ENCODE data around the gene EP300.
A peak's percentile ranks its signal among the peaks of the same experiment; 100 is the strongest.
"Not testable (repeated sequence)": the region's sequence is repeated elsewhere in the genome, so short reads cannot be mapped to it uniquely, and the experiment has no call there.

EP300 gene

GRCh38 chr22:41091132-41092022, 1.0 kb upstream of the EP300 start:
- peak overlapping the region; percentile 77 for H3K4me3 ChIP-seq (ENCODE audit: low read depth, low read length)
- no peaks in the 10 kb centered on the region for H3K27me3 ChIP-seq (ENCODE audit: control insufficient read depth, insufficient read depth, low read length)
- peaks cover 9% of the 10 kb centered on the region for H3K4me1 ChIP-seq (ENCODE audit: control insufficient read depth, insufficient read depth, low read length)
- H3K9ac ChIP-seq (ENCODE audit: low read depth, low read length): peak overlapping the region; percentile 95
- no peaks in the 10 kb centered on the region for H3K36me3 ChIP-seq (ENCODE audit: control insufficient read depth, insufficient read depth, low read length)
- H3K9me3 ChIP-seq (ENCODE audit: control insufficient read depth, insufficient read depth, low read length): no peaks in the 10 kb centered on the region

DNA sequence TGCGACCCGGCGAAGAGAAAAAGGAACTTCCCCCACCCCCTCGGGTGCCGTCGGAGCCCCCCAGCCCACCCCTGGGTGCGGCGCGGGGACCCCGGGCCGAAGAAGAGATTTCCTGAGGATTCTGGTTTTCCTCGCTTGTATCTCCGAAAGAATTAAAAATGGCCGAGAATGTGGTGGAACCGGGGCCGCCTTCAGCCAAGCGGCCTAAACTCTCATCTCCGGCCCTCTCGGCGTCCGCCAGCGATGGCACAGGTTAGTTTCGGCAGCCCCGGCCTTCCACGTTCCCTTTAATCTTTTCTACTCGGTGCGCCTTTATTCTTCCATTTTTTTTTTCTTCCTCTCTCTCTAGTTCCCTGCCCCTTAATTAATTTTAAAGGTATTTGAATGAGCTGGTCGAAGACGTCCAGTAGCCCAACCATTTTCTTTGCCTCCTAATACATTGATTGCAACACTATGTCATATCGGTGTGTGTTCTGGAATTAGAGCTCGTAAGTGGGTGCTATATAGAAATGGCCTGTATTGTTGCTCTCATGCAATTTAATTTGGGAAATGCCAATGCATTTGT, 537 bp downstream of the EP300 start:
- H3K36me3 ChIP-seq (ENCODE audit: control insufficient read depth, insufficient read depth, low read length): no peaks in the 10 kb centered on the region
- H3K4me3 ChIP-seq (ENCODE audit: low read depth, low read length): peak overlapping the region; percentile 69
- peaks cover 9% of the 10 kb centered on the region for H3K4me1 ChIP-seq (ENCODE audit: control insufficient read depth, insufficient read depth, low read length)
- H3K9me3 ChIP-seq (ENCODE audit: control insufficient read depth, insufficient read depth, low read length): no peaks in the 10 kb centered on the region
- no peaks in the 10 kb centered on the region for H3K27me3 ChIP-seq (ENCODE audit: control insufficient read depth, insufficient read depth, low read length)
- peak overlapping the region; percentile 92 for H3K9ac ChIP-seq (ENCODE audit: low read depth, low read length)

DNA sequence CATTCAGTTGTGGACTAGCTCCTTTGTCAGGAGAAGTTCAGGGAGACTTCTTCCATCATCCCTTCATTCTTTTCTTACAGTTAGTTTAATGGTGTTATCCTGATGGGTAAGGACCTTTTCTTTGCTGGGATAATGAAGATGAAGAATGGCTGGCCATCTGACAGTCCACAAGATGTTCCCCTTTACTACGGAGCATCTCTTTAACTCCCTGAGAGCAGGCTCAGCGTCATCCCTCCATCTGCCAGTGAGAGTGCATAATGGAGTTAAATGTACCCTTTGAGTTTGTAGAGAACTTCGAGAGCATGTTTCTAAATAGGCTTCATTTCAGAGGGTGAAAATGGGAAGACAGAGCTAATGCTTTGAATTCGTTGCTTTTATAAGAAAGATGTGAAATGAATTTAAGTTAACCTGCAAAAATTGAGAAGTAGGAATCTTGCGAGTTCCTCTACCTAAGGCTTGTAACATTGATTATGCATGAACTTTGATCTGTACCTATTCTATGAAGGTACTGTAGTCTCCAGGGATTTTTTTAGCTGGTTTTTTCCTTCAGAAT, 1.7 kb downstream of the EP300 start:
- H3K4me3 ChIP-seq (ENCODE audit: low read depth, low read length): peak overlapping the region; percentile 69
- H3K36me3 ChIP-seq (ENCODE audit: control insufficient read depth, insufficient read depth, low read length): no peaks in the 10 kb centered on the region
- H3K4me1 ChIP-seq (ENCODE audit: control insufficient read depth, insufficient read depth, low read length): peaks cover 9% of the 10 kb centered on the region
- no peak overlapping the region for H3K9ac ChIP-seq (ENCODE audit: low read depth, low read length)
- H3K27me3 ChIP-seq (ENCODE audit: control insufficient read depth, insufficient read depth, low read length): no peaks in the 10 kb centered on the region
- H3K9me3 ChIP-seq (ENCODE audit: control insufficient read depth, insufficient read depth, low read length): no peaks in the 10 kb centered on the region

- Histone ChIP-seq H3K4me3 (ENCODE audit: low read depth, low read length) (no peak overlapping the region), H3K36me3 (ENCODE audit: control insufficient read depth, insufficient read depth, low read length) (no peaks in the 10 kb centered on the region), H3K27me3 (ENCODE audit: control insufficient read depth, insufficient read depth, low read length) (no peaks in the 10 kb centered on the region), H3K9me3 (ENCODE audit: control insufficient read depth, insufficient read depth, low read length) (no peaks in the 10 kb centered on the region), H3K9ac (ENCODE audit: low read depth, low read length) (no peak overlapping the region), H3K4me1 (ENCODE audit: control insufficient read depth, insufficient read depth, low read length) (peaks cover 9% of the 10 kb centered on the region)
Measured at GRCh38 chr22:41096391-41096790, 4.0 kb downstream of the EP300 start.

GRCh38 chr22:41096841-41097240, 4.4 kb downstream of the EP300 start:
- no peaks in the 10 kb centered on the region for H3K36me3 ChIP-seq (ENCODE audit: control insufficient read depth, insufficient read depth, low read length)
- no peak overlapping the region for H3K9ac ChIP-seq (ENCODE audit: low read depth, low read length)
- H3K4me1 ChIP-seq (ENCODE audit: control insufficient read depth, insufficient read depth, low read length): peaks cover 9% of the 10 kb centered on the region
- no peaks in the 10 kb centered on the region for H3K27me3 ChIP-seq (ENCODE audit: control insufficient read depth, insufficient read depth, low read length)
- no peak overlapping the region for H3K4me3 ChIP-seq (ENCODE audit: low read depth, low read length)
- no peaks in the 10 kb centered on the region for H3K9me3 ChIP-seq (ENCODE audit: control insufficient read depth, insufficient read depth, low read length)

DNA sequence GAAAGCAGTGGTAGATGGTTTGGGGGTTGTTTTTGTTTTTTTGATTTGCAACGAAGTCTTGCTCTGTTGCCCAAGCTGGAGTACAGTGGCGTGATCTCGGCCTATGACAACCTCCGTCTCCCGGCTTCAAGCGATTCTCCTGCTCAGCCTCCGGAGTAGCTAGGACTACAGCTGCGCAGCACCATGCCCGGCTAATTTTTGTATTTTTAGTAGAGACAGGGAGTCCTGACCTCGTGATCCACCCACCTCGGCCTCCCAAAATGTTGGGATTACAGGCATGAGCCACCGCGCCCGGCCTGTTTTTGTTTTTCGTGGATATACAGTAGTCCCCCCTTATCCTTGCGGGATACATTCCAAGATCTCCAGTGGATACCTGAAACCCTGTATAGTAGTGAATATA, 6.6 kb downstream of the EP300 start:
- H3K4me3 ChIP-seq (ENCODE audit: low read depth, low read length): no peak overlapping the region
- H3K9me3 ChIP-seq (ENCODE audit: control insufficient read depth, insufficient read depth, low read length): no peaks in the 10 kb centered on the region
- peaks cover 9% of the 10 kb centered on the region for H3K4me1 ChIP-seq (ENCODE audit: control insufficient read depth, insufficient read depth, low read length)
- H3K36me3 ChIP-seq (ENCODE audit: control insufficient read depth, insufficient read depth, low read length): no peaks in the 10 kb centered on the region
- H3K9ac ChIP-seq (ENCODE audit: low read depth, low read length): no peak overlapping the region
- no peaks in the 10 kb centered on the region for H3K27me3 ChIP-seq (ENCODE audit: control insufficient read depth, insufficient read depth, low read length)

DNA sequence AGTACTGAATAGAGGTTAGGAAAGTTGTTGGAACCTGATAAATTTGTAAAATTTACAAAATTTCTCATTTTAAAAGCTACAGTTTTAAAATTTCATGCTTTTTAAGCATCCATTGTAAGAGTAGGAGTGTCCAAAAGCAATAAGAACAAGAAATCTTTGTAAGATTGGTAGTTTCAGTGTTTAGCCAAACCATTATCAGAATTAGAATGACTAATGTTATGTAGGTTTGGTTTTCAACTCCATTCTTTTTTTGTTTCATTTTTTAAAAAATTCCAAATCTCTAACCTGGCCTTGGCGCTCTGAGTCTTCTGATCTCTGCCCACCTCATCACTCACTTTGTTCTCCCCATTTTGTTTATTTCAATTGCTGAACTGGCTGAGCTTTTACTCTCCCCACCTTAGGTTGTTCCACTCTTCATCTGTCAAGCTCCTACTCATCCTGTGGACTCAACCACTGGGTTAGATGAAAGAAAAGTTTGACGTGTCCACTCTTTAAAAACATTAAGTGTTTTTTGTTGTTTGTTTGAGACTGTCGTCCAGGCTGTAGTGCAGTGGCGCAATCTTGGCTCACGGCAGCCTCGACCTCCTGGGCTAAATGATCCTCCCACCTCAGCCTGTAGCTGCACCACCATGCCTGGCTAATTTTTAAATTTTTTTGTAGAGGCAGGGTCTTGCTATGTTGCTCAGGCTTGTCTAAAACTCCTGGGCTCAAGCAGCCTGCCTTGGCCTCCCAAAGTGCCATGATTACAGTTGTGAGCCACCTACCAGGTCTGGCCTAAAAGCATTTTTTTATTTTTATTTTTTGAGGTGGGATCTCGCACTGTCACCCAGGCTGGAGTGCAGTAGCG, 14.0 kb downstream of the EP300 start:
- Histone ChIP-seq H3K4me3 (ENCODE audit: low read depth, low read length) (no peak overlapping the region), H3K36me3 (ENCODE audit: control insufficient read depth, insufficient read depth, low read length) (no peaks in the 10 kb centered on the region), H3K9me3 (ENCODE audit: control insufficient read depth, insufficient read depth, low read length) (no peaks in the 10 kb centered on the region), H3K9ac (ENCODE audit: low read depth, low read length) (no peak overlapping the region), H3K27me3 (ENCODE audit: control insufficient read depth, insufficient read depth, low read length) (no peaks in the 10 kb centered on the region), H3K4me1 (ENCODE audit: control insufficient read depth, insufficient read depth, low read length) (peaks cover 2% of the 10 kb centered on the region)

DNA sequence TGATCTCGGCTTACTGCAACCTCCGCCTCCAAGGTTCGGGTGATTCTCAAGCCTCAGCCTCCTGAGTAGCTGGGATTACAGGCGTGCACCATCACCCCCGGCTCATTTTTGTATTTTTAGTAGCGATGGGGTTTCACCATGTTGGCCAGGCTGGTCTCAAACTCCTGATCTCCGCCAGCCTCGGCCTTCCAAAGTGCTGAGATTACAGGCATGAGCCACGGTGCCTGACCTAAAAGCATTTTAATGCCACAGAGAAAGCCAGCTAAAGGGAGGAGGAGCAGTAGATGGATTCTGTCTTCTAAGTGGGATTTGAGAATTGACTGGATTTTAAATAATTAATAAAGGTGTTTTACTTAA, 14.6 kb downstream of the EP300 start:
- H3K9me3 ChIP-seq (ENCODE audit: control insufficient read depth, insufficient read depth, low read length); H3K4me1 ChIP-seq (ENCODE audit: control insufficient read depth, insufficient read depth, low read length); H3K27me3 ChIP-seq (ENCODE audit: control insufficient read depth, insufficient read depth, low read length); H3K4me3 ChIP-seq (ENCODE audit: low read depth, low read length); H3K9ac ChIP-seq (ENCODE audit: low read depth, low read length); H3K36me3 ChIP-seq (ENCODE audit: control insufficient read depth, insufficient read depth, low read length): not testable (repeated sequence)

DNA sequence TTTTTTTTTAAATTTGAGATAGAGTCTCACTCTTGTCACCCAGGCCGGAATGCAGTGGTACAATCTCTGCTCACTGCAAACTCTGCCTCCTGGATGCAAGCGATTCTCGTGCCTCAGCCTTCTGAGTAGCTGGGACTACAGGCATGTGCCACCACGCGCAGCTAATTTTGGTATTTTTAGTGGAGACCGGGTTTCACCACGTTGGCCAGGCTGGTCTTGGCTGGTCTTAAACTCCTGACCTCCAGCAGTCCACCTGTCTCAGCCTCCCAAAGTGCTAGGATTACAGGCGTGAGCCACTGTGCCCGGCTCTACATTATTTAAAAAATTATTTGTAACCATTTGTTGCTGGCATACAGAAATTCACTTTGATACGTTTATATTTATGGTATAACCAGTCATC, 18.6 kb downstream of the EP300 start:
- Histone ChIP-seq H3K27me3 (ENCODE audit: control insufficient read depth, insufficient read depth, low read length) (no peaks in the 10 kb centered on the region), H3K36me3 (ENCODE audit: control insufficient read depth, insufficient read depth, low read length) (peaks cover 3% of the 10 kb centered on the region), H3K4me1 (ENCODE audit: control insufficient read depth, insufficient read depth, low read length) (peaks cover under 1% of the 10 kb centered on the region), H3K9me3 (ENCODE audit: control insufficient read depth, insufficient read depth, low read length) (no peaks in the 10 kb centered on the region), H3K9ac (ENCODE audit: low read depth, low read length) (no peak overlapping the region), H3K4me3 (ENCODE audit: low read depth, low read length) (no peak overlapping the region)

- no peaks in the 10 kb centered on the region for H3K4me1 ChIP-seq (ENCODE audit: control insufficient read depth, insufficient read depth, low read length)
- no peaks in the 10 kb centered on the region for H3K27me3 ChIP-seq (ENCODE audit: control insufficient read depth, insufficient read depth, low read length)
- H3K9ac ChIP-seq (ENCODE audit: low read depth, low read length): no peak overlapping the region
- no peaks in the 10 kb centered on the region for H3K9me3 ChIP-seq (ENCODE audit: control insufficient read depth, insufficient read depth, low read length)
- H3K4me3 ChIP-seq (ENCODE audit: low read depth, low read length): no peak overlapping the region
- H3K36me3 ChIP-seq (ENCODE audit: control insufficient read depth, insufficient read depth, low read length): peaks cover 10% of the 10 kb centered on the region
Measured at GRCh38 chr22:41116342-41116741, 23.9 kb downstream of the EP300 start.

GRCh38 chr22:41117127-41117965, 25.0 kb downstream of the EP300 start:
- no peaks in the 10 kb centered on the region for H3K9me3 ChIP-seq (ENCODE audit: control insufficient read depth, insufficient read depth, low read length)
- no peak overlapping the region for H3K4me3 ChIP-seq (ENCODE audit: low read depth, low read length)
- H3K27me3 ChIP-seq (ENCODE audit: control insufficient read depth, insufficient read depth, low read length): no peaks in the 10 kb centered on the region
- no peak overlapping the region for H3K9ac ChIP-seq (ENCODE audit: low read depth, low read length)
- peaks cover 8% of the 10 kb centered on the region for H3K36me3 ChIP-seq (ENCODE audit: control insufficient read depth, insufficient read depth, low read length)
- no peaks in the 10 kb centered on the region for H3K4me1 ChIP-seq (ENCODE audit: control insufficient read depth, insufficient read depth, low read length)
